Measurements from ENCODE around the gene RNMT.

The RNMT gene

GRCh38 chr18:13791181-13791580, 64.7 kb downstream of the RNMT start:
- Mint-ChIP-seq H3K4me1 (no peaks in the 10 kb centered on the region), H3K27ac (no peak overlapping the region), H3K36me3 (ENCODE audit: low read depth) (no peaks in the 10 kb centered on the region), H3K9me3 (peaks cover 2% of the 10 kb centered on the region), H3K4me3 (no peak overlapping the region), H3K27me3 (ENCODE audit: low read depth) (peaks cover 9% of the 10 kb centered on the region)
- TF ChIP-seq CTCF (IDR thresholded peaks at IDR 0.05; ENCODE audit: unreplicated experiment in 3 of 3): no peak

- Mint-ChIP-seq H3K4me1 (peaks cover 6% of the 10 kb centered on the region), H3K27ac (no peak overlapping the region), H3K27me3 (ENCODE audit: low read depth) (peaks cover 26% of the 10 kb centered on the region), H3K9me3 (no peaks in the 10 kb centered on the region), H3K4me3 (no peak overlapping the region), H3K36me3 (ENCODE audit: low read depth) (no peaks in the 10 kb centered on the region)
- TF ChIP-seq CTCF (IDR thresholded peaks at IDR 0.05; ENCODE audit: unreplicated experiment in 3 of 3): no peak
These were observed 67.3 kb downstream of the RNMT start for GRCh38 chr18:13793819-13794218.

GRCh38 chr18:13796515-13796914, 70.0 kb downstream of the RNMT start:
- no peak overlapping the region for H3K4me3 Mint-ChIP-seq
- TF ChIP-seq CTCF (IDR thresholded peaks at IDR 0.05; ENCODE audit: unreplicated experiment in 3 of 3): no peak
- peaks cover 10% of the 10 kb centered on the region for H3K4me1 Mint-ChIP-seq
- peaks cover 44% of the 10 kb centered on the region for H3K27me3 Mint-ChIP-seq (ENCODE audit: low read depth)
- H3K36me3 Mint-ChIP-seq (ENCODE audit: low read depth): no peaks in the 10 kb centered on the region
- H3K9me3 Mint-ChIP-seq: no peaks in the 10 kb centered on the region
- no peak overlapping the region for H3K27ac Mint-ChIP-seq

GRCh38 chr18:13797157-13797611, 70.7 kb downstream of the RNMT start:
- Mint-ChIP-seq H3K36me3 (ENCODE audit: low read depth) (no peaks in the 10 kb centered on the region), H3K4me1 (peaks cover 10% of the 10 kb centered on the region), H3K27ac (no peak overlapping the region), H3K9me3 (no peaks in the 10 kb centered on the region), H3K4me3 (no peak overlapping the region), H3K27me3 (ENCODE audit: low read depth) (peaks cover 48% of the 10 kb centered on the region)
- no peak for TF ChIP-seq CTCF (IDR thresholded peaks at IDR 0.05; ENCODE audit: unreplicated experiment in 3 of 3)

- Mint-ChIP-seq H3K9me3 (no peaks in the 10 kb centered on the region), H3K4me3 (no peak overlapping the region), H3K27me3 (ENCODE audit: low read depth) (peaks cover 59% of the 10 kb centered on the region), H3K27ac (no peak overlapping the region), H3K4me1 (peaks cover 10% of the 10 kb centered on the region), H3K36me3 (ENCODE audit: low read depth) (no peaks in the 10 kb centered on the region)
- no peak for TF ChIP-seq CTCF (IDR thresholded peaks at IDR 0.05; ENCODE audit: unreplicated experiment in 3 of 3)
These were observed 72.9 kb downstream of the RNMT start for GRCh38 chr18:13799396-13799795.

GRCh38 chr18:13800505-13801259, 74.2 kb downstream of the RNMT start:
- H3K27ac Mint-ChIP-seq: no peak overlapping the region
- H3K27me3 Mint-ChIP-seq (ENCODE audit: low read depth): peaks cover 62% of the 10 kb centered on the region
- no peaks in the 10 kb centered on the region for H3K9me3 Mint-ChIP-seq
- H3K4me3 Mint-ChIP-seq: peak overlapping the region; percentile 62 to 73 (median 71)
- peaks cover 10% of the 10 kb centered on the region for H3K4me1 Mint-ChIP-seq
- H3K36me3 Mint-ChIP-seq (ENCODE audit: low read depth): no peaks in the 10 kb centered on the region
- peak; percentile 36 to 43 (median 38) for TF ChIP-seq CTCF (IDR thresholded peaks at IDR 0.05; ENCODE audit: unreplicated experiment in 3 of 3)

Data from nephron (organoid).